Fibroblast of skin of left quadriceps (primary cell): Measurements from ENCODE around the gene GAK.

ENCODE experiments used
- DNase-seq, 2 experiments: peaks; one replicate each; pipeline ENCODE4 v3.0.0-alpha.2; 2013; ENCODE audit warnings: low read depth in 2 of 2

GAK gene

GRCh38 chr4:964346-965025, 32.4 kb upstream of the GAK start:
- no peak for DNase-seq

DNA sequence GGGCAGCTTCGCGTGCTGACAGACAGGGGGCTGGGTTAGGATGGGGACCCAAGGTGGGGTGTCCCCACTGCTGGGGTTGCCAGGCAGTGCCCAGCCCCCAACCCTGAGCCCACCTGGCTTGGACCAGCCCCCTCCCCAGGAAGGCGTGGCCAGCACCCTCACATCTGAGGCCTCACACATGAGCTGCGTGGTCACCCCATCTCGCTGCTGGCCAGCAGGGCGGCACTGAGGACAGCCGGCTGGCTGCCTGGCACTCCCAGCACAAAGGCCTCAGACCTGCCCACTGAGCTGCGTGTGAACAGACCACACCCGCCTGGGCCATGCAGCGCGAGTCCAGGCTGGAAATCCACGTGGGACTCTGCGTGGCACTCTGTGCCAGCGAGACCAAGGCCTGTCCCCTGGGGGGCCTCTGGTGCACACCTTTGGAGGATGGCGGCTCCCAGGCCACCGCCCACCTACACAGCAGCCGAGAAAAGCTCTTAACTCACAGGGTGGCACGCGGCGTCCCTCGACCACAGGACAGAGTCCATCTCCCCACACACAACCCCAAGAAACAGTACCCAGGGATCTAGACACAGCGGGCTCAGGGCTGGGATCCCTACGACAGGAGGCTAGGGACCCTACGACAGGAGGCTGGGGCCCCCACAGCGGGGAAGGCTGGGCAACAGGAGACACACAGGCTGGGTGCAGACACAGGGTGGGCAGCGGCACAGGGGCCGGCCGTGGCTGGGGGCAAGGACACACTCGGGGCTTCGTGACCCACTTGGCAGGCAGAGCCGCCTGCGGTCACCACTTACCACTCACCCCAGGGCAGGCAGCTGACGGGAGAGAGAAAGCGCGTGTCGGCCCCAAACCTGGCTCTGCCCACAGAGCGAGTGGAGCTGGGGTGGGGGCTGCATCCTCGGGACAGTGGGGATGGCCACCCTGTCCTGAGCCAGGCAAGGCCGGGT, 31.4 kb upstream of the GAK start:
- no peak for DNase-seq

GRCh38 chr4:962231-963208, 30.4 kb upstream of the GAK start:
- no peak for DNase-seq

- DNase-seq: no peak
Measured at GRCh38 chr4:961351-962230, 29.5 kb upstream of the GAK start.

- no peak for DNase-seq
Measured at GRCh38 chr4:960636-961350, 28.7 kb upstream of the GAK start.

DNA sequence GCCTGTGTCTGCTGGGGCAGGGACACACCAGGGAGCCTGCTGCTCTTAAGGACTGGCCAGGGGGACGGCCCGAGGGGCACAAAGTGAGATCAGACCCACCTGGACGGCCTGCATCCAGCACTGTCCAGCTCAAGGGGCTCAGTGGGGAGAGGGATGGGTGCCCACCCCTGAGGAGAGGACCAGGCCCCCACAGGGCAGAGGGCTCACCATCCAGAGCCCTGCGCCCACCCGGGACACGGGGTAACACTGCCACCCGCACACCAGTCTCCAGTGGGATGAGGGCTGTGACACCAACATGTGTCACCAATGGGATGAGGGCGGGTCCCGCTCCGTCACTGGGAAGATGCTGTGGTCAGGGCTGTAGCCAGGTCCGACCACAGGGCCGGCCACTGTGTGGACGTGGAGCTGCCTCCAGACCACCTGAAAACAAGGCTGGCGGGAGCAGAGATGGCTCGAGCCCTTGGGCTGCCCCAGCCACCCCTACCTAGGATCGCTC, 28.1 kb upstream of the GAK start:
- no peak for DNase-seq

DNA sequence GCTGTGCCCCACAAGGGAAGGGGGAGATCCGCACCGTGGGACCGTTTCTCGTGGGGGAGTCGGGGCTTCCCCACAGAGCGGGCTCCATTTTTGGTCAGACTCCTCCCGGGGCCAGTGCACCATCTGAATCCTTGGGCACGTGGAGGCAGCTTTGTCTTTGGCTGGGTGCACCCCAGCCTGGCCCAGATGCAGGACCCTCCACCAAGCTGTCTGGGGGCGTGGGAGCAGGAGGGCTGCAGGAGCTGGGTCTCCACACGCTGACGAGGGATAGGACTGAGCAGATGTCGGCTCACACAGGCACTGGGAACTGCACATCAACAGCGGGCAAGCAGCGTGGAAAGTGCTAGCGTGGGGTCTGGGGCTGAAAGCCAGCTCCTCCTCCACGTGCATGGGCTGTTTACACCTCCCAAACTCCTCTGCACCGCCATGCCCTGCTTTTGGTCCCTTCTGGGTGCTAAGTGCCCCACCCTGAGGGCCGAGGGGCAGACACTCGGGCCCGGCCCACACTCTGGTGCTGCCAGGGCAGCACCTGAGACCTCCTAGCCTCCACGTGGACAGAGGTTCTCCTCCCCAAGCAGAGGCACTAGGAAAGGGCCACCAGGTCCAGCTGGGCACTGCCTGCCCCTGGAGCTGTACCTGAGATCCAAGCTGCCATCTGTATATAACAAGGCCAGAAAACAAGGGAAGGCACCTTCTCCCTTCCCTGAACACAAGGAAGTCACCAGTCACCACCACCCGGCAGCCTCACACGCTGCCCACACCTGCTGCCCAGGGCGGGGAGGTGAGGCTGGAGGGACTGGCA, 27.4 kb upstream of the GAK start:
- no peak for DNase-seq

GRCh38 chr4:958696-959337, 26.7 kb upstream of the GAK start:
- DNase-seq: no peak

- DNase-seq: no peak
Measured at GRCh38 chr4:958314-958665, 26.2 kb upstream of the GAK start.

DNA sequence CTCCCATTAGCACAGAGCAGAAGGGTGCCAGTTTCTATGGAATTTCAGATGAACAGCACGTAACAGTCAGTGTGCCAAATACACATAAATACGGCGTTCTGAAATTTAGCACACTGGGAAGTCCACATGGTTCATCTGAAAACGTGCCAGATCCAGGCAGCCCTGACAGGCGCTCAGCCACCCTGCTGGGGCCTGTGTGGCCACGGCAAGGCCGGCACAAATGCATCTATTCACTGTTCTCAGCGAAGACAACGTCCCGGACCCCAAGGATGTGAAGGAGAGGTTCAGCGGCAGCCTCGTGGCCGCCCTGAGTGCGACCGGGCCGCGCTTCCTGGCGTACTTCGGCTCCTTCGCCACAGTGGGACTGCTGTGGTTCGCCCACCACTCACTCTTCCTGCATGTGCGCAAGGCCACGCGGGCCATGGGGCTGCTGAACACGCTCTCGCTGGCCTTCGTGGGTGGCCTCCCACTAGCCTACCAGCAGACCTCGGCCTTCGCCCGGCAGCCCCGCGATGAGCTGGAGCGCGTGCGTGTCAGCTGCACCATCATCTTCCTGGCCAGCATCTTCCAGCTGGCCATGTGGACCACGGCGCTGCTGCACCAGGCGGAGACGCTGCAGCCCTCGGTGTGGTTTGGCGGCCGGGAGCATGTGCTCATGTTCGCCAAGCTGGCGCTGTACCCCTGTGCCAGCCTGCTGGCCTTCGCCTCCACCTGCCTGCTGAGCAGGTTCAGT, 25.6 kb upstream of the GAK start:
- DNase-seq: no peak

DNA sequence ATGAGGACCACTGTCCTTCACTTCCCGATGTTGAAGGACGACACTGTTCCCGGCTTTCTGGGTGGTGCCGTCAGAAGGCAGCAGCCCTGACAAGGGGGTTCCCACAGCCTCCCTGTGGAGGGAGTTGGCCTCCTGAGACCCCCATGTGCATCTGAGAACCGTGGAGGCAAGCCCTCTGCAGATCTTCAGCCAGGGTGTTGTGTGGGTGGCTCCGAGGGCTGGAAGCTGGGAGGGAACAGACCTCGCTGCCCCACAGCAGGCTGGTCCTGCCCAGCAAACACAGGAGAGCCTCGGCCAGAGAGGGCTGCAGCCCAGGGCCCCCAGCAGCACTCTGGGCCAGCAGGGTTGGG, 25.1 kb upstream of the GAK start:
- no peak for DNase-seq

DNA sequence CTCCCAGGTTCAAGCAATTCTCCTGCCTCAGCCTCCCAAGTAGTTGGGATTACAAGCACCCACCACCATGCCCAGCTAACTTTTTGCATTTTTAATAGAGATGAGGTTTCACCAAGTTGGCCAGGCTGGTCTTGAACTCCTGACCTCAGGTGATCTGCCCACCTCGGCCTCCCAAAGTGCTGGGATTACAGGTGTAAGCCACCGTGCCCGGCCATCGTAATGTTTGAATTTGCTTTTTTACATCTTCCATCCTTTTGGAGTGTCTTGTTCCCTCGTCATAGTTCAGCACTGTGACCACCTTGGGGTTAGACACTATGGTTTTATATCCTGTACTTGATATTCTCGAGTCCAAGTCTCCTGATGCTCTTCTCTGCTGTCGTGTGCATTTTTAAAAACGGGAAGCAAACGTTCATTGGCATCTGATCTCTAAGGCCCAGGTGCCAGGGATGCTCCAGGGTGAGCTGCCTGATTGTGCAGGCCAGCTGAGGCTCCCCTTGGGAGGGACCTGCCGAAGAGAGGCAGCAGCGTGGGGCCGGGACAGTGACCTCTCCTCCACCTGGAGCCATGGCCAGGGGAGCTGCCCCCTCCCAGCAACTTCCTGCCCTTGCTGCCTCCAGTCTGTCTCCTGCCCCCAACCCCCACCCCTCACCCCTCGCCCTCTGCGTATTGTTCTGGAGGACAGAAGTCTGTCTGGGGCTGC, 24.6 kb upstream of the GAK start:
- no peak for DNase-seq

- DNase-seq: no peak
Measured at GRCh38 chr4:955931-956381, 23.8 kb upstream of the GAK start.

- no peak for DNase-seq
Measured at GRCh38 chr4:955161-955921, 23.2 kb upstream of the GAK start.

GRCh38 chr4:954211-955020, 22.3 kb upstream of the GAK start:
- DNase-seq: no peak

DNA sequence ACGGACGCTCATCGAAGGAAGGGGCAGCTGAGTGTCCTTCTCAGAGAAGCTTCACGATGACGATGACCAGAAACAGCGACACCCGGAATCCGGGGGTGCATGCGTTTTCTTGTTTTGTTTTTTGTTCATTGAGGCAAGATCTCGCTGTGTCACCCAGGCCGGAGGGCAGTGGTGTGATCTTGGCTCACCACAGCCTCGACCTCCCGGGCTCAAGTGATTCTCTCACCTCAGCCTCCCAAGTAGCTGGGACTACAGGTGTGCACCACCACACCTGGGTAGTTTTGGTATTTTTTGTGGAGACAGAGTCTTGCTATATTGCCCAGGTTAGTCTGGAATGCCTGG, 21.4 kb upstream of the GAK start:
- DNase-seq: no peak
